OCI-LY3 (cell line): ENCODE data around the gene ZNF35.

Source experiments
- EZH2phosphoT487 ChIP-seq: fragments of 200-600 bp; shearing (Covaris generic); IDR thresholded peaks from 2 replicates; pipeline ENCODE4 v1.6.1; 2018; ENCODE audit warnings: antibody characterized with exemption, mixed run types, low read depth
- TF ChIP-seq, protein P1 (sequence below): fragments of 200-600, 300-600 bp; sonication (generic); IDR thresholded peaks from 2 replicates; pipeline ENCODE4 v1.5.1; 2014; ENCODE audit warnings: antibody characterized with exemption, low read length, low read depth

DNA sequence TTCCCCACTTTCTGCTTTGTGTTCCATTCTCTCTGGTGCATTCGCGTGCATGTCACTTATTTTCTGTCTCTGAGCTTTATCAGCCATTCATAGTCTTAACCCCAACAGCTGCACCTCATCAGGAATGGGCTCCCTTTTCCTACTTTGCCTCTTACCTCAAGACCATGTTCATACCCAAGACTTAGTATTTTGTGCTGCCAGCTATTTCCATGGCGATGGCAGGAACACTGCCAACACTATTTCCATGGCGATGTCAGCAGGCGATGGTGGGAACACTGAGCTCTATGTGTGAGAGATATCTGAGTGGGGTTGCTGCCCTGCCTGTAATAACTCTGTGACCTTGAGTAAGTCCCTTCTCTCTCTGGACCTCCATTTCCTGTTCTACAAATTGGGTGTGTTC lies 5.5 kb downstream of the ZNF35 start:
- TF ChIP-seq, protein P1, sequence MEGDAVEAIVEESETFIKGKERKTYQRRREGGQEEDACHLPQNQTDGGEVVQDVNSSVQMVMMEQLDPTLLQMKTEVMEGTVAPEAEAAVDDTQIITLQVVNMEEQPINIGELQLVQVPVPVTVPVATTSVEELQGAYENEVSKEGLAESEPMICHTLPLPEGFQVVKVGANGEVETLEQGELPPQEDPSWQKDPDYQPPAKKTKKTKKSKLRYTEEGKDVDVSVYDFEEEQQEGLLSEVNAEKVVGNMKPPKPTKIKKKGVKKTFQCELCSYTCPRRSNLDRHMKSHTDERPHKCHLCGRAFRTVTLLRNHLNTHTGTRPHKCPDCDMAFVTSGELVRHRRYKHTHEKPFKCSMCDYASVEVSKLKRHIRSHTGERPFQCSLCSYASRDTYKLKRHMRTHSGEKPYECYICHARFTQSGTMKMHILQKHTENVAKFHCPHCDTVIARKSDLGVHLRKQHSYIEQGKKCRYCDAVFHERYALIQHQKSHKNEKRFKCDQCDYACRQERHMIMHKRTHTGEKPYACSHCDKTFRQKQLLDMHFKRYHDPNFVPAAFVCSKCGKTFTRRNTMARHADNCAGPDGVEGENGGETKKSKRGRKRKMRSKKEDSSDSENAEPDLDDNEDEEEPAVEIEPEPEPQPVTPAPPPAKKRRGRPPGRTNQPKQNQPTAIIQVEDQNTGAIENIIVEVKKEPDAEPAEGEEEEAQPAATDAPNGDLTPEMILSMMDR: no peak
- no peak for TF ChIP-seq EZH2phosphoT487
